Stimulated activated CD4-positive, alpha-beta T cell treated with anti-CD3 and anti-CD28 coated beads, Interleukin-2, amount 100 ng/mL, for 4 hours (primary cell): ENCODE data around the gene CD209.

Experiments used
- DNase-seq: peaks from one replicate; pipeline ENCODE4 v3.0.0-alpha.2; 2020; ENCODE audit warnings: low read depth

Gene CD209

DNA sequence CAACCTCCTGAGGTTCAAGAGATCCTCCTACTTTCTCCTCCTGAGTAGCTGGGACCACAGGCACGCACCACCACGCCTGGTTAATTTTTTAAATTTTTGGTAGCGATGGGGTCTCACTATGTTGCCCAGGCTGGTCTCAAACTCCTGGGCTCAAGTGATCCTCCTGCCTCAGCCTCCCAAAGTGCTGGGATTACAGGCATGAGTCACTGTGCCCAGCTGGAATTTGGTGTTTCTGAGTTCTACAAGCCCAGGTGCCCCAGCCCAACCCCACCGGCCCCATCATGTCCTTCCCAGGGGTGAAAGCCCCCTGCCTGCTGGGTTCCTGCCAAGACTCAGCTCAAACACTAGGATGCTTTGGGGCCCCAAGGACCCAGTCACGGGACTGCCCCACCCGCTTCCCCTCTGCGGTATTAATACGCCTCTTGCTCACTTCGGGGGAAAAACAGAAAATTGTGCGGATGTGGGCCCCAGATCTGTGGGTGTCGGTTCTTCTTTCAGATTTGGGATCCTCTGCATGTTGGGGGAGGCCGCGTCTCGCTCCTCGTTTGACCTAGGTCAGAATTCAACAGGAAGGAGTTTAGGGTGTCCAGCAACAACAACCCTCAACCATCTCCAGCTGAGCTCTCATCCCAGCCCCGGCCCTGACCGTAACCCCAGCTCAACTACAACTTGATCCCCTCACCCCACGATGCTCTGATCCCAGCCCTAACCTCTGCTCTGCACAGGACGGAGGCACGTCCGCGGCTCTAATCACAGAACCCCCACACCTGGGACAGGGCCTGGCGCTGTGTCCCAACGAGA is 41.7 kb downstream of the CD209 start:
- peak; percentile 70 for DNase-seq

DNA sequence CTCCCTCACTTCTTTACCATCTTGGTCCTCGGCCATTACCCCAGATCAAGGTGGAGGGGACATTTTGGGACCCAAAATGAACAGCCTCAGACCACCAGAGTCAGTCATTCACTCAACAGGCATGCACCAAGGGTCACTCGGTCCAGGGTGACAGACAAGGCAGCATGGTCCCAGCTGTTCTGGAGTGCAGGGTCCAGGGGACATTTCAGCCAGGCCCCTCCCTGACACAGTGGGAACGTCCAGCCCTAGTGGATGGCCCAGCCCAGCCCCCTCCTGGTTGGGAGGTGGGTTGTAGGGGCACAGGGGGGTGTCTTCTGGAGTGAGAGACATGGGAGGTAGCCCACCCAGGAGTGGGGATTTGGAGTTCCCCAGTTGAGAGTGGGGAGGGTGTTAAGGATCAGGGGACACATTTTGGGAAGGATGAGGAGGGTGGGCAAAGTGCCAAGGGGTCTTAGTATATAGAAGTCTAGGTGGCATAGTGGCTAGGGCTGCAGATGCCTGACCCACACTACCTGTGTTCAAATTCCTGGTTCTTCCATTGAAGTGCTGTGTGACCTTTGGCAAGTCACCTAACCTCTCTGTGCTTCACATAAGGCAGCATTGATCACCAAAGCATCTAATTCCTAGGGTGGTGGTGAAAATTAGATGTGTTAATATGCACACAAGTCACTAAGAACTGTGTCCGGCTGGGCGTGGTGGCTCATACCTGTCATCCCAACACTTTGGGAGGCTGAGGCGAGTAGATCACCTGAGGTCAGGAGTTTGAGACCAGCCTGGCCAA is 42.9 kb downstream of the CD209 start:
- no peak for DNase-seq

DNA sequence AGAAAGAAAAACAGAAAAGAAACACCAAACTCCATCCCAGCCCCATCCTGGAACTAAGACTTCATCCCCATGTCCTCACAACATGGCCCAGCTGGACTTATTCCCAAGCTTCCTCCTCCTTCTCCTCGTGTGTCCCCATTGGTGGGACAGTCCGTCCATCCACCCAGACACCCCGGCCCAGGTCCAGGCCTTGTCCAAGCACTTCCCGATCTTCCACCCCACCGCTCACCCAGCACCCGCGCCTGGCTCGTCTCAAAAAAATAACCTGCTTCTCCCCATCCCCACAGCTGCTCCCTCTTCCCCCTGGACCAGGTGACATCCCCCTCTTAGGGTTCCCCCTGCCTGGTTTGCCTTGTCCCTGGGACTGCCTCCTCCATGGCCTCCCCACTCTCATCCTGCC is 44.0 kb downstream of the CD209 start:
- no peak for DNase-seq

DNA sequence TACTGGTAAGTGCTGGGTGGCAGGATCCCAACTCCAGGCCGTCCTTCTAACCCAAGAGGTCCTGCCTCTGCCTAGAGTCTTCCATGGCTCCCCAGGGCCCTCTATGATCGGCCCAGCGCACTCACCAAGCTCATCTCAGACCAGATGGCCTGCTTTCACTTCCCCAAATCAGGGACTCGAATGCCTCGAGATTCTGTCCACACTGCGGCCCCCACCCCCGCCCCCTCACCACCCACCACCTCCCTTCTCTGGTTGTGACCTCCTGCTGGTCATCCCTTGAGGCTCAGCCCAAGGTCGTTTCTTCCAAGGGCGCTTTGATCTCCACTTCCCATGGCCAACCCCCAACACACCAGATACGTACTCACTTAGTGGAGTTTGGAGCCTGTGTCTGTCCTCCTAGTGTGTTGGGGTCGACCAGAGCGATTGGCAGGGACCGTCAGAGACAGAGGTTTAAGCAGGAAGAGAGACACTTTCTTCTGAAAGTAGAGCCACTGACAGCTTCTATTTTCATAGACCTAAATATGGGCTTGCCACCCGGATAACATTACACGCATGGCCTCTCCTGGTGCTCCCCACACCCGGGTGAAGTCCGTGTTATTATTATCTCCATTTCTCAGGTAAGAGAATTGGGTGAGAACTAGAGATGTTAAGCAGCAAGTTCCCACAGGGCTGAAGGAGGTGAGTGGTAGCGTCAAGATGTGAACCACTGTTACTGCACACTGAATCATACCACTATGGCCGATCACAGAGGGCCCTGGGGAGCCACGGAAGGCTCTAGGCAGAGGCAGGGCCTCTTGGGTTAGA is 45.5 kb downstream of the CD209 start, which contains the start of gene FCER2:
Gene FCER2, minus strand, starts transcription at position 478 of the 804 bp plus-strand sequence. CDS start 2,371 bp downstream, outside the sequence.
- DNase-seq: no peak

DNA sequence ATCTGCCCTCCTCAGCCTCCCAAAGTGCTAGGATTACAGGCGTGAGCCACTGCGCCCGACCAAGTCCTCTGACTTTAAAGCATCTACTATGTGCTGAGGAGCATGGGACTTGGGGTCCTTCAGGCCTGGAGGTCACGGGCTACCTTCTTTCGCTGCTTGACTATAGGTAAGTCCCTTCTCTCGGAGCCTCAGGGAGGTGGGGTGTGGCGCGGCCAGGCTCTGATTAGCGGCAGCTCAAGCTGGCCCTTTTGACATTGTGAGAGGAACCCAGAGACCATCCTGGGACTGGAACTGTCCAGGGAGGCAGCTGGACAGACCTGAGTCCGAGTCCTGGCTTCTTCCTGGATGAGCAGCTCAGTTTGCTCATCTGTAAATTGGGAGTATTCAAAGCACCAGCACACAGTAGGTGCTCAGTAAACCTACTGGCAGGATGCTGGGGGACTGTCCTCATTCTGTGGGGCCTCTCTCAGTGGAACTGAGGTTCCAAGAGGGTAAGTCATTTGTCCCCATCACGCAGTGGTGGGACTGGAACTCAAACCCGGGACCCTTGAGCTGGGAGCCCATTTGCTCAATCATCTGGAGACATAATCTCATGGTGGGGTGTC is 46.2 kb downstream of the CD209 start:
- no peak for DNase-seq

DNA sequence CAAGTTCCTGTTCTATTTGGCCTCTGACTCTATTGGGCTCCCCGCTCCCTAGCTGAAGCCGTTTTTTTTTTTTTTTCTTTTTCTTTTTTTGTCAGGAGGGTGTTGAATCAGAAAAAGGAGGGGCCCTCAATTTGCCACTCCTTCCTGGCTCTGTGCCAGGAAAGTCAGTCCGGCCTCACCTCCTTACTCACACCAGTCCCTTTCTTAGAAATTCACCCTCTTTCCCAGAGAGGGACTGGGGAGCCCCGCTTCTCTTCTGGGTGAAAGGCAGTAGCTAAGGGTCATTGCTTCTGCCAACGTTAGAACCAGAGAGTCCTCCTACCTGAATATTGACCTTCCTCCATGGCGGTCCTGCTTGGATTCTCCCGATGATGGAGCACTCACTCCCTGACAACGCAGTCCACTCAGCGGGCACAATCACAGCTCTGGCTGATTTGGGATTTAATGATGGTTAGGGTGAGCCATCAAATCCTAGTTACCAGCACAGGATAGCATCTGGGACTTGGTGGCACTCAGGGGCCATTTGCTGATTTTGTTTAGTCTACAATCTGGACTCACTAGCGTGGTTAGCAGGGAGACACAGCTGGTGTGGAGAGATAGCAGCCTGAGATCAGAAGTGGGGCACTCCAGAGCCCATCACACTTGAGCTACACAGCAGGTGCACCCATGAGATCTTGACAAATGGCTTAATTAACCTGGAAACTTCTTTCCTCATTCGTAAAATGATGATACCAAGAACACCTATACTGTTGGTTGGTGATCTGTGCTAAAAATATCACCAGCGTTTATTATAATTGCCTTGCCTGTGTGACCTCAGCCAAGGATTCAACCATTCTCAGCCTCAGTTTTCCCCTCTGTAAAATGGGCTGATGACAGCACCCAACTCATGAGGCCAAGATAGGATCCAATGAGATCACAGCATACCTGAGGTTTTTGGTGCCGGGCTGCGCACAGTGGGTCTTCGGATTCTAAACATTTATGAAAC is 47.6 kb downstream of the CD209 start:
- DNase-seq: no peak

- no peak for DNase-seq
These were observed 48.3 kb downstream of the CD209 start for GRCh38 chr19:7699003-7699402.

DNA sequence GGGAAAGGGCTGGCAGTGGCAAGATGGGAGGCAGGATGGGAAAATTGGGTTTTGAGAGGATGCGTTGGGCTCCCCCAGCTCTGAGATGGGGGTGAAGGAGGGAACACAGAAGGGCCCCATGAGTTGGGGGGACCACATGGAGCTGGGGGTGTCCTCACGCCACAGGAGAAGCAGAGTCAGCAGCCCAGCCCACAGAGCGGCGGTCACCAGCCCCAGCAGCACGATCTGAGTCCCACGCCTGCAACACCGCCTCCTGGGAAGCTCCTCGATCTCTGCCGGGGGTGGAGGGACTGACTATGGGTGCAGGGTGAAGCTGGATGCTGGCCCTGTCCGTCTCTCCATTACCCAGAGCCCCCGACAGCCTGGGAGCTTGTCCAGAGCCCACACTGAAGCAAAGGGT is 48.8 kb downstream of the CD209 start:
- no peak for DNase-seq

DNA sequence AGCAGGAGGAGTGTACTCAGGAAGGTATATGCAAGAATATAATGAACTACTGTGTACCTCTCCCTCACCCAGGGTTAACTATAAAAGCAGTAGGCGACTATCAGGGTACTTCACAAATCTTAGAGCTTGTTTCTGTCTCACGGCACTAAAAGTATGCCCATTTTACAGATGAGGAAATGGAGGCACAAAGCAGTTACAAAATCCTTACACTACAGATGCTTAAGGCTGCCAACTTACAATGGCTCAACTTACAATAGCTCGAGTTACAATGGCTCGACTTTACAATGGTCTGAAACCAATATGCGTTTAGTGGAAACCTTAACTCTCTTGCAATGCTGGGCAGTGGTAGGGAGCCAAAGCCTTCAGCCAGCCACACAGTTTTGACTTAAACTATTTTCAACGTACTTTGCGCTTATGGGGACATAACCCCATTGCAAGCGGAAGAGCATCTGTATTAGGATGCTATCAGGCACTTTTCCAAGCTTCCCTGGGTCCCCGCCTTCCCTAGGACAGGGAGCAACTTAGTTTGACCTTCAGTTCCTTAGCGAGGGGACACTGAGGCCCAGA is 49.5 kb downstream of the CD209 start:
- DNase-seq: no peak

- no peak for DNase-seq
These were observed 52.8 kb downstream of the CD209 start for GRCh38 chr19:7694499-7694898.

DNA sequence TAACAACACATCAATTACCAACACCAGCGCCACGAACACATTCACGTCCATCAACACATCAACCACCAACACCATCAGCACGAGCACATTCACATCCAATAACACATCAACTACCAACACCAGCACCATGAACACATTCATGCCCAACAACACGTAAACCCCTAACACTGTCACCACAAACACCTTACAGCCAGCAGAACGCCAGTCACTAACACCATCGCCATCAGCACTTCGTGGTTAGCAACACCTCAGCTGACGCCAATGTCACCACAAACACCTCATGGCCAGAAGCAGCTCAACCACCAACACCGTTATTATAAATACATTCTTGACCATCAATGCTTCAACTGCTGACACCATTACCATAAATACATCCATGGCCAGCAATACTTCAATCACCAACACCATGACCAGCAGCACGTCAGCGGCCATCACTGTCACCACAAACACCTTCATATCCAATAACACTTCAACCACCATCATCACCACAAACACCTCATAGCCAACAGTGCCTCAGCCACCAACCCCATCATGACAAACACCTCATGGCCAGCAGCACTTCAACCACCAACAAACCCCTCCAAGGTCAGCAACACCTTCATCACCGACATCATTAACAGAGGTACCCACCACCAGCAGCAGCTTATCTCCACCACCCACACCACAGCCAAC is 54.8 kb downstream of the CD209 start:
- no peak for DNase-seq

- no peak for DNase-seq
These were observed 55.8 kb downstream of the CD209 start for GRCh38 chr19:7691497-7691896.

DNA sequence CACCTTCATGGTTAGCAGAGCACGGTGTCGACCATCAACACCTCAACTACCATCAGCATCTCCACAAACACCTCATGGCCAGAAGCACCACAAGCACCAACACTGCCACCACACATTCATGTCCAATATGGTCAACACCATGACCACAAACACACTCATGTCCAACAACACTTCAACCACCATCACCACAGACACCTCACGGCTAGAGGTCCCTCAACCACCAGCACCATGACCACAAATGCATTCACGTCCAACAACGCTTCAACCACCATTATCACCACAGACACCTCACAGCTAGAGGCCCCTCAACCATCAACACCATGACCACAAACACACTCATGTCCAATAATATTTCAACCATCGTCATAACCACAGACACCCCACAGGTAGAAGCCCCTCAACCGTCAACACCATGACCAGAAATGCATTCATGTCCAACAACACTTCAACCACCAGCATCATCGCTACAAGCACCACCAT is 56.5 kb downstream of the CD209 start:
- no peak for DNase-seq
